ENCODE measurements around the gene HOXD11.

- no peak for TF ChIP-seq CTCF (IDR thresholded peaks at IDR 0.05)
- no peak for TF ChIP-seq POLR2A (IDR thresholded peaks at IDR 0.05)
Measured at GRCh38 chr2:176147800-176148496, 40.9 kb downstream of the HOXD11 start.

All from esophagus squamous epithelium (tissue), 4 donors.